B cell (primary cell): ENCODE data around the gene PIM3. TPM values are rescaled to one million over a fixed set of nuclear protein-coding genes. Genes with fewer than 3 reads are reported as not detected.
A peak's percentile ranks its signal among the peaks of the same experiment; 100 is the strongest.

Experiments
- ATAC-seq: fragments of 200-7000 bp; cut with Tn5 transposase; one replicate; pipeline ENCODE4 v1.10.0; 2021; ENCODE audit warnings: low read depth, mild to moderate bottlenecking, moderate number of reproducible peaks, moderate library complexity
- CTCF ChIA-PET: fragments of 350-600 bp; sonication (Branson Sonifier 250); formaldehyde crosslinking; loops from one replicate; lab custom pipeline; 2021; ENCODE audit warnings: antibody characterized with exemption, inconsistent platforms; lab: Charles Lee
- POLR2A ChIA-PET: fragments of 350-600 bp; sonication (Branson Sonifier 250); formaldehyde crosslinking; loops from one replicate; lab custom pipeline; 2021; ENCODE audit warnings: antibody characterized with exemption; lab: Charles Lee
- DNase-seq: peaks from one replicate; pipeline ENCODE4 v3.0.0; 2013
- H2AFZ ChIP-seq: 2 replicates; pipeline ENCODE4 v1.6.1; 2012; ENCODE audit warnings: mild to moderate bottlenecking, low read depth, low read length; ENCODE audit not compliant: insufficient read depth, poor library complexity, severe bottlenecking
- H3K27ac ChIP-seq, 2 donors: 1 replicate in 1 of 2; 2 replicates in 1 of 2; pipeline ENCODE4 v1.5.1; 2012 to 2013; ENCODE audit warnings: low read length in 2 of 2, mild to moderate bottlenecking in 2 of 2, moderate library complexity in 1 of 2
- H3K27me3 ChIP-seq, 4 experiments: fragments of 200-600 bp in 1 of 4; sonication (generic) in 1 of 4; replicated peaks in 1 of 4; 1 replicate in 2 of 4; 2 replicates in 2 of 4; pipeline versions ENCODE4 v1.6.1 to v1.7.0; 2013 to 2016; ENCODE audit warnings: low read length in 3 of 4, mild to moderate bottlenecking in 2 of 4, mixed read lengths in 1 of 4, moderate library complexity in 1 of 4; ENCODE audit not compliant: insufficient read depth in 4 of 4, control insufficient read depth in 3 of 4; ENCODE audit errors: control extremely low read depth in 1 of 4
- H3K36me3 ChIP-seq, 2 experiments: replicated peaks in 1 of 2; 1 replicate in 1 of 2; 2 replicates in 1 of 2; pipeline versions ENCODE4 v1.6.1 to v1.7.1; 2013; ENCODE audit warnings: low read length in 1 of 2; ENCODE audit not compliant: insufficient read depth in 2 of 2, control insufficient read depth in 1 of 2; ENCODE audit errors: control extremely low read depth in 1 of 2, extremely low read depth in 1 of 2
- H3K4me1 ChIP-seq, 2 donors: fragments of 200-600 bp in 1 of 2; sonication (generic) in 1 of 2; 1 replicate in 1 of 2; 2 replicates in 1 of 2; pipeline versions ENCODE4 v1.5.1 to v1.6.1; 2013 to 2017; ENCODE audit warnings: low read length in 2 of 2; ENCODE audit not compliant: control insufficient read depth in 2 of 2, insufficient read depth in 2 of 2
- H3K4me2 ChIP-seq: replicated peaks from 2 replicates; pipeline ENCODE3; 2012; ENCODE audit warnings: mild to moderate bottlenecking, low read depth, low read length; ENCODE audit not compliant: poor library complexity, severe bottlenecking
- H3K4me3 ChIP-seq, 5 experiments: fragments of 200-600 bp in 1 of 5; sonication (generic) in 1 of 5; 1 replicate in 3 of 5; 2 replicates in 2 of 5; pipeline versions ENCODE4 v1.5.1 to v1.7.0; 2011 to 2016; ENCODE audit warnings: low read length in 4 of 5, mild to moderate bottlenecking in 4 of 5, low read depth in 2 of 5, control low read depth in 1 of 5, moderate library complexity in 1 of 5; ENCODE audit not compliant: insufficient read depth in 1 of 5; ENCODE audit errors: control extremely low read depth in 1 of 5, extremely low read depth in 1 of 5
- H3K79me2 ChIP-seq: fragments of 200-600 bp; sonication (generic); one replicate; pipeline ENCODE4 v1.6.0; 2016; ENCODE audit warnings: low read length; ENCODE audit not compliant: control insufficient read depth, insufficient read depth
- H3K9ac ChIP-seq: fragments of 200-600 bp; sonication (generic); 2 replicates; pipeline ENCODE4 v1.6.1; 2017; ENCODE audit warnings: mild to moderate bottlenecking, low read length, moderate library complexity
- H3K9me3 ChIP-seq, 3 donors: one replicate each; pipeline versions ENCODE4 v1.6.1 to v1.7.1; 2013; ENCODE audit warnings: low read length in 2 of 3; ENCODE audit not compliant: control insufficient read depth in 2 of 3, insufficient read depth in 1 of 3; ENCODE audit errors: control extremely low read depth in 1 of 3
- H4K20me1 ChIP-seq: 2 replicates; pipeline ENCODE4 v1.6.0; 2012; ENCODE audit warnings: mild to moderate bottlenecking, low read length; ENCODE audit not compliant: insufficient read depth, control insufficient read depth, poor library complexity, severe bottlenecking
- H3K27ac Mint-ChIP-seq: one replicate; pipeline ENCODE4 v1.8.0; 2021; ENCODE audit warnings: mixed read lengths
- H3K27me3 Mint-ChIP-seq: one replicate; pipeline ENCODE4 v1.8.0; 2021; ENCODE audit warnings: mixed read lengths
- H3K4me1 Mint-ChIP-seq: one replicate; pipeline ENCODE4 v1.8.0; 2021; ENCODE audit warnings: mixed read lengths
- H3K4me3 Mint-ChIP-seq: one replicate; pipeline ENCODE4 v1.8.0; 2021; ENCODE audit warnings: mixed read lengths
- H3K9me3 Mint-ChIP-seq: one replicate; pipeline ENCODE4 v1.8.0; 2022; ENCODE audit warnings: mixed read lengths; ENCODE audit not compliant: insufficient read depth
- EZH2 ChIP-seq: IDR thresholded peaks from 2 replicates; pipeline ENCODE4 v1.6.1; 2012; ENCODE audit warnings: borderline replicate concordance, low read depth, mild to moderate bottlenecking, moderate library complexity, low read length; ENCODE audit not compliant: insufficient read depth, poor library complexity, severe bottlenecking
- WGBS: methylation state at CpG from one replicate; pipeline ENCODE4 v1.1.5; 2013; ENCODE audit warnings: missing lambda C conversion rate; ENCODE audit not compliant: insufficient coverage; 5-methylcytosine and 5-hydroxymethylcytosine counted together
- intact Hi-C: fragments of 100-400 bp; cut with micrococcal nuclease; formaldehyde crosslinking; loops from one replicate; pipeline ENCODE4 v1.10.0; 2022
- polyA plus RNA-seq: library from polyadenylated mRNA; depleted of rRNA; stranded (reverse); fragments of >200 nt; gene quantifications from 2 replicates; pipeline ENCODE4 v1.2.3, GENCODE V29; 2012
- total RNA-seq, 2 donors: library from RNA; stranded (reverse); fragments of 120-200 nt in 1 of 2; gene quantifications; 1 replicate in 1 of 2; 2 replicates in 1 of 2; pipeline versions ENCODE4 v1.2.3 to v1.2.4, GENCODE V29; 2013 to 2022
- TF ChIP-seq, protein P1 (sequence below): fragments of 200-600 bp; IDR thresholded peaks from one replicate; pipeline ENCODE4 v1.8.0; 2022; ENCODE audit warnings: antibody characterized with exemption, mild to moderate bottlenecking

The PIM3 gene
- total and polyA plus RNA-seq, 2 donors (not counting 1 experiment from before 2014, with no cell fraction given), result 74.6 to 128 TPM

- no peak overlapping the region for H2AFZ ChIP-seq
- H3K27me3 ChIP-seq, result no peaks in the 10 kb centered on the region
- no peak overlapping the region for H3K4me3 ChIP-seq
- Mint-ChIP-seq H3K27me3 (peaks cover 3% of the 10 kb centered on the region), H3K4me3 (peak overlapping the region; percentile 4), H3K4me1 (peaks cover 24% of the 10 kb centered on the region), H3K27ac (peak overlapping the region; percentile 79), H3K9me3 (peaks cover 8% of the 10 kb centered on the region)
- ChIA-PET POLR2A (interaction anchor here (1.8 to 2.1 kb wide), 2 partner anchors 8 to 13 kb away, joined by 6 to 11 read pairs; no protein-coding TSS in a partner anchor), CTCF (interaction anchor here (1.1 kb wide), 2 partner anchors 14 to 55 kb away, joined by 3 to 4 read pairs; no protein-coding TSS in a partner anchor)
- H3K79me2 ChIP-seq, result peaks cover 6% of the 10 kb centered on the region
- H3K9ac ChIP-seq, result no peak overlapping the region
- WGBS, result 46% methylated on average over 14 of the region's 17 CpGs
- peaks cover 28 to 42% of the 10 kb centered on the region in 2 donors for H3K4me1 ChIP-seq
- H4K20me1 ChIP-seq, result no peaks in the 10 kb centered on the region
- DNase-seq (peak; percentile 40), ATAC-seq (peak; percentile 16)
- H3K36me3 ChIP-seq, result no peaks in the 10 kb centered on the region
- peak overlapping the region; percentile 59 for H3K4me2 ChIP-seq
- TF ChIP-seq EZH2, result no peak
- H3K9me3 ChIP-seq, result peaks cover 4 to 7% (median 5%) of the 10 kb centered on the region in 3 donors
- H3K27ac ChIP-seq, result peak overlapping the region; percentile 41 to 45
- intact Hi-C loops, result loop anchor here (2.0 kb wide), 1 partner anchor 15 kb away; the partner anchor contains the start of gene PIM3
Observed at GRCh38 chr22:49975543-49976389, 15.2 kb downstream of the PIM3 start.

- Mint-ChIP-seq H3K27ac (peak overlapping the region; percentile 75), H3K4me3 (peak overlapping the region; percentile 53), H3K4me1 (peaks cover 20% of the 10 kb centered on the region), H3K27me3 (peaks cover 7% of the 10 kb centered on the region), H3K9me3 (peaks cover 8% of the 10 kb centered on the region)
- TF ChIP-seq, protein P1, sequence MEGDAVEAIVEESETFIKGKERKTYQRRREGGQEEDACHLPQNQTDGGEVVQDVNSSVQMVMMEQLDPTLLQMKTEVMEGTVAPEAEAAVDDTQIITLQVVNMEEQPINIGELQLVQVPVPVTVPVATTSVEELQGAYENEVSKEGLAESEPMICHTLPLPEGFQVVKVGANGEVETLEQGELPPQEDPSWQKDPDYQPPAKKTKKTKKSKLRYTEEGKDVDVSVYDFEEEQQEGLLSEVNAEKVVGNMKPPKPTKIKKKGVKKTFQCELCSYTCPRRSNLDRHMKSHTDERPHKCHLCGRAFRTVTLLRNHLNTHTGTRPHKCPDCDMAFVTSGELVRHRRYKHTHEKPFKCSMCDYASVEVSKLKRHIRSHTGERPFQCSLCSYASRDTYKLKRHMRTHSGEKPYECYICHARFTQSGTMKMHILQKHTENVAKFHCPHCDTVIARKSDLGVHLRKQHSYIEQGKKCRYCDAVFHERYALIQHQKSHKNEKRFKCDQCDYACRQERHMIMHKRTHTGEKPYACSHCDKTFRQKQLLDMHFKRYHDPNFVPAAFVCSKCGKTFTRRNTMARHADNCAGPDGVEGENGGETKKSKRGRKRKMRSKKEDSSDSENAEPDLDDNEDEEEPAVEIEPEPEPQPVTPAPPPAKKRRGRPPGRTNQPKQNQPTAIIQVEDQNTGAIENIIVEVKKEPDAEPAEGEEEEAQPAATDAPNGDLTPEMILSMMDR, result no peak
- no peak for TF ChIP-seq EZH2
- Histone ChIP-seq H3K9me3 (peaks cover 4 to 7% (median 5%) of the 10 kb centered on the region in 3 donors), H3K4me3 (no peak overlapping the region), H3K4me1 (peaks cover 21 to 34% of the 10 kb centered on the region in 2 donors), H3K79me2 (peaks cover 3% of the 10 kb centered on the region), H3K9ac (no peak overlapping the region), H2AFZ (no peak overlapping the region), H4K20me1 (no peaks in the 10 kb centered on the region), H3K36me3 (no peaks in the 10 kb centered on the region), H3K4me2 (peak overlapping the region; percentile 59), H3K27ac (peak overlapping the region; percentile 45 to 46), H3K27me3 (no peaks in the 10 kb centered on the region)
- ATAC-seq (peak; percentile 62), DNase-seq (peak; percentile 84)
- POLR2A ChIA-PET, result interaction anchor here (0.7 to 2.1 kb wide), 5 partner anchors 9 to 60 kb away, joined by 3 to 11 read pairs (median 4); no protein-coding TSS in a partner anchor
- intact Hi-C loops, result loop anchor here (2.0 kb wide), 1 partner anchor 16 kb away; the partner anchor contains the start of gene PIM3
- 48% methylated on average over 11 of the region's 15 CpGs for WGBS
- CTCF ChIA-PET, result interaction anchor here (0.6 to 1.4 kb wide), 5 partner anchors 14 to 55 kb away, joined by 3 to 4 read pairs (median 4); no protein-coding TSS in a partner anchor
Observed at GRCh38 chr22:49976439-49977175, 16.0 kb downstream of the PIM3 start.
